A673 (cell line): ENCODE data around the gene TMEM178B. TPM values are rescaled to one million over a fixed set of nuclear protein-coding genes. Genes with fewer than 3 reads are reported as not detected.

Experiments used
- BruUV-seq: library from RNA; stranded (reverse); fragments of 400-500 nt; replicated peaks from 2 replicates; lab custom pipeline; 2021; lab: Mats Ljungman, UMichigan
- CTCF ChIA-PET: fragments of 300-600 bp; sonication (Branson Sonifier 250); formaldehyde crosslinking; loops from one replicate; lab custom pipeline; 2022; ENCODE audit warnings: antibody characterized with exemption; lab: Charles Lee
- POLR2A ChIA-PET: fragments of 300-600 bp; sonication (Branson Sonifier 250); formaldehyde crosslinking; loops from one replicate; lab custom pipeline; 2022; ENCODE audit warnings: antibody characterized with exemption; ENCODE audit not compliant: low non-redundant PET; lab: Charles Lee
- DNase-seq: peaks from one replicate; pipeline ENCODE4 v3.0.0-alpha.2; 2015; ENCODE audit warnings: low spot score
- H3K27ac ChIP-seq: fragments of 200-600 bp; sonication (generic); 2 replicates; pipeline ENCODE4 v1.5.1; 2016; ENCODE audit warnings: mixed run types, low read depth, mild to moderate bottlenecking, mixed read lengths, antibody characterized with exemption, low read length; ENCODE audit not compliant: poor library complexity, severe bottlenecking
- H3K27me3 ChIP-seq: fragments of 200-600 bp; sonication (generic); replicated peaks from 2 replicates; pipeline ENCODE4 v1.6.1; 2017; ENCODE audit warnings: mixed run types, low read depth, mild to moderate bottlenecking, mixed read lengths, antibody characterized with exemption, low read length; ENCODE audit not compliant: insufficient read depth, poor library complexity
- H3K36me3 ChIP-seq: fragments of 200-600 bp; sonication (generic); 2 replicates; pipeline ENCODE4 v1.6.1; 2016; ENCODE audit warnings: mixed run types, mild to moderate bottlenecking, mixed read lengths, antibody characterized with exemption, low read length; ENCODE audit not compliant: insufficient read depth, poor library complexity, severe bottlenecking
- H3K4me1 ChIP-seq: fragments of 200-600 bp; sonication (generic); 2 replicates; pipeline ENCODE4 v1.6.1; 2017; ENCODE audit warnings: mixed run types, mild to moderate bottlenecking, mixed read lengths, antibody characterized with exemption, low read length; ENCODE audit not compliant: insufficient read depth, poor library complexity, severe bottlenecking
- H3K4me3 ChIP-seq: fragments of 200-600 bp; sonication (generic); 2 replicates; pipeline ENCODE4 v1.5.1; 2016; ENCODE audit warnings: low read depth, mixed run types, mild to moderate bottlenecking, mixed read lengths, low read length; ENCODE audit not compliant: poor library complexity, severe bottlenecking
- H3K9me3 ChIP-seq: fragments of 200-600 bp; sonication (generic); 2 replicates; pipeline ENCODE4 v1.6.1; 2016; ENCODE audit warnings: mixed run types, low read depth, mild to moderate bottlenecking, mixed read lengths, antibody characterized with exemption, low read length; ENCODE audit not compliant: poor library complexity, severe bottlenecking
- EZH2 ChIP-seq: fragments of 200-600 bp; sonication (generic); IDR thresholded peaks from 2 replicates; pipeline ENCODE4 v1.6.1; 2017; ENCODE audit warnings: borderline replicate concordance, low read depth, mild to moderate bottlenecking, mixed read lengths, antibody characterized with exemption, low read length; ENCODE audit not compliant: poor library complexity, severe bottlenecking
- intact Hi-C: fragments of 100-400 bp; cut with micrococcal nuclease; formaldehyde crosslinking; loops from one replicate; pipeline ENCODE4 v1.10.0; 2022; ENCODE audit not compliant: unreplicated experiment
- total RNA-seq: library from RNA; stranded (reverse); gene quantifications from 2 replicates; pipeline ENCODE4 v1.2.3, GENCODE V29; 2021
- TF ChIP-seq, protein P1 (sequence below): fragments of 300-800, 200-600 bp; sonication (generic); conservative IDR thresholded peaks from 2 replicates; pipeline ENCODE4 v1.5.1; 2017; ENCODE audit warnings: low read depth, mild to moderate bottlenecking, antibody characterized with exemption, low read length, moderate library complexity, mixed read lengths

Gene TMEM178B
- total RNA-seq, 1 experiment from 2014 or later = 2.8 TPM

DNA sequence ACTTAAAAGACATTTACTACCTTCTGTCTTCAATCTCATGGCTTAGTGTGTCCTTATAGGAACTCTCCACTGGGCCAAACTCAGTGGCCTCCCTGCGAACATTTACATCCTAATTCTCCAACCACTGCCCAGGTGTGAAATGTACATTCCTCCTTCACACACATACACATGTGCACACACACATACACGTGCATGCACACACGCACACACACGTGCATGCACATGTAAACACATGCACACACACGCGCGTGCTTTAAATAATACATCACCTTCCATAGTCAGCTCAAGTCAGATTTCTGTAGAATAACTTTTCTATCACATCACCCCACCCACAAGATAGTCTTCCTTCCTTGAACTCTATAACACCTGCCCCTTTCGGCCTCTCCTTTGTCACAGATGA, 216.5 kb downstream of the TMEM178B start:
- no TSS peak for BruUV-seq
- ChIA-PET POLR2A (no interaction called here), CTCF (no interaction called here)
- Histone ChIP-seq H3K27ac (no peak overlapping the region), H3K9me3 (no peaks in the 10 kb centered on the region), H3K4me1 (no peaks in the 10 kb centered on the region), H3K4me3 (no peak overlapping the region), H3K27me3 (no peaks in the 10 kb centered on the region), H3K36me3 (no peaks in the 10 kb centered on the region)
- DNase-seq = no peak
- no peak for TF ChIP-seq EZH2
- TF ChIP-seq, protein P1, sequence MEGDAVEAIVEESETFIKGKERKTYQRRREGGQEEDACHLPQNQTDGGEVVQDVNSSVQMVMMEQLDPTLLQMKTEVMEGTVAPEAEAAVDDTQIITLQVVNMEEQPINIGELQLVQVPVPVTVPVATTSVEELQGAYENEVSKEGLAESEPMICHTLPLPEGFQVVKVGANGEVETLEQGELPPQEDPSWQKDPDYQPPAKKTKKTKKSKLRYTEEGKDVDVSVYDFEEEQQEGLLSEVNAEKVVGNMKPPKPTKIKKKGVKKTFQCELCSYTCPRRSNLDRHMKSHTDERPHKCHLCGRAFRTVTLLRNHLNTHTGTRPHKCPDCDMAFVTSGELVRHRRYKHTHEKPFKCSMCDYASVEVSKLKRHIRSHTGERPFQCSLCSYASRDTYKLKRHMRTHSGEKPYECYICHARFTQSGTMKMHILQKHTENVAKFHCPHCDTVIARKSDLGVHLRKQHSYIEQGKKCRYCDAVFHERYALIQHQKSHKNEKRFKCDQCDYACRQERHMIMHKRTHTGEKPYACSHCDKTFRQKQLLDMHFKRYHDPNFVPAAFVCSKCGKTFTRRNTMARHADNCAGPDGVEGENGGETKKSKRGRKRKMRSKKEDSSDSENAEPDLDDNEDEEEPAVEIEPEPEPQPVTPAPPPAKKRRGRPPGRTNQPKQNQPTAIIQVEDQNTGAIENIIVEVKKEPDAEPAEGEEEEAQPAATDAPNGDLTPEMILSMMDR = no peak
- intact Hi-C loops = no loop called here

DNA sequence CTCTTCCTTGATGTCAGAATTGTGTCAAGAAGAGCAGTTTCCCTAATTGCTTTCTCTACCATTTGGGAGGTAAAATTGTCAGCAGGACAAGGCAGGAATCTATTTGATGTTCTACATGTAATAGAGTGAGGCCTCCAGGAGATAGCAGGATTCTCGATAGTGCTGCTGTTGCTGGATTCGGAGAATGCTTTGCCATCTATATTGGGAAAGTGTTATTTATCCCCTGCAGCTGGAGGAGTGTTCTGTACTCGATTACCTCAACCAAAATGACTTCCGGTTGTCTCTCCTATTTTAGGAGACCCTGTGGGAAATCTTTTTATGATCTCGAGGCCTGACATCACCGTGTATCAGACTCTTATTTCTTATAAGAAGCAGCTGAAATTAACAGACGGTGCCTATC, 217.1 kb downstream of the TMEM178B start:
- TF ChIP-seq, protein P1 = no peak
- no peak for TF ChIP-seq EZH2
- Histone ChIP-seq H3K9me3 (no peaks in the 10 kb centered on the region), H3K4me3 (no peak overlapping the region), H3K27me3 (no peaks in the 10 kb centered on the region), H3K27ac (no peak overlapping the region), H3K4me1 (no peaks in the 10 kb centered on the region), H3K36me3 (no peaks in the 10 kb centered on the region)
- CTCF ChIA-PET = no interaction called here
- intact Hi-C loops = no loop called here
- BruUV-seq = no TSS peak
- no peak for DNase-seq
- POLR2A ChIA-PET = no interaction called here

DNA sequence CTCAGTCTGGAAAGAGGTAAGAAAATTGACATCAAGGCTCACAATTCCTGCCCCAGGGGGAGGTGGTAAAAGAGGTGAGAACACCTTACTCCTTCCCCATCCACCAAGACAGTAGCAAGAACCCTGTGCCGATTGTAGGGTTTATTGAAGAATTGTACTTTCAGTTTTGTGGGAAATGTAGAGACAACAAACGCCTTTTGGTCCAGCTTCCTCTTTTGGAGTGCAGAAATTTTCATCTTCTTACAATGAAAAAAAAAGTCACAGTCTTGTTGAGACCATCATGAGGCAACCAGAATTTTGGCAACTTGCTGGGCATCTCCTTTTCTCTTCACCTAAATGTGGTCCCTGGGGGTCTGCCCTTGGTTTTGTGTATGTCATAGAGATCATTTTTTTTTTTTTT, 217.7 kb downstream of the TMEM178B start:
- no peaks in the 10 kb centered on the region for H3K9me3 ChIP-seq
- no peak for DNase-seq
- ChIA-PET POLR2A (no interaction called here), CTCF (no interaction called here)
- no peaks in the 10 kb centered on the region for H3K36me3 ChIP-seq
- H3K4me3 ChIP-seq = no peak overlapping the region
- intact Hi-C loops = no loop called here
- TF ChIP-seq EZH2 = no peak
- TF ChIP-seq, protein P1 = no peak
- no peak overlapping the region for H3K27ac ChIP-seq
- no peaks in the 10 kb centered on the region for H3K4me1 ChIP-seq
- H3K27me3 ChIP-seq = no peaks in the 10 kb centered on the region
- no TSS peak for BruUV-seq
